Ovary (tissue), 9 donors: Measurements from ENCODE around the gene LHX3. TPM values are rescaled to one million over a fixed set of nuclear protein-coding genes. Genes with fewer than 3 reads are reported as not detected.
"Not testable (repeated sequence)": the region's sequence is repeated elsewhere in the genome, so short reads cannot be mapped to it uniquely, and the experiment has no call there.

ENCODE experiments used
- DNase-seq, 5 donors: peaks; one replicate each; pipeline ENCODE4 v3.0.0-alpha.2; 2019 to 2020
- H3K27ac ChIP-seq, 2 donors: fragments of 200-600 bp; one replicate each; pipeline versions ENCODE4 v1.5.1 to v1.8.0; 2019 to 2022
- H3K27me3 ChIP-seq: fragments of 200-600 bp; one replicate; pipeline ENCODE4 v1.8.0; 2022
- H3K36me3 ChIP-seq: fragments of 200-600 bp; sonication (generic); one replicate; pipeline ENCODE4 v1.5.1; 2019
- H3K4me1 ChIP-seq: one replicate; pipeline ENCODE4 v1.8.1; 2013; ENCODE audit warnings: mild to moderate bottlenecking, moderate library complexity; ENCODE audit not compliant: insufficient read depth
- H3K4me3 ChIP-seq: fragments of 200-600 bp; sonication (generic); one replicate; pipeline ENCODE4 v1.5.1; 2017
- H3K9me3 ChIP-seq, 2 donors: fragments of 200-600 bp in 1 of 2; sonication (generic) in 1 of 2; one replicate each; pipeline versions ENCODE4 v1.5.1 to v1.8.1; 2013 to 2019; ENCODE audit warnings: mild to moderate bottlenecking in 1 of 2, moderate library complexity in 1 of 2
- CTCF ChIP-seq, 3 donors: fragments of 450-650 bp in 2 of 3; fragments of 200-600 bp in 1 of 3; IDR thresholded peaks; one replicate each; pipeline versions ENCODE4 v1.5.1 to v1.8.0; 2016 to 2022; ENCODE audit warnings: antibody characterized with exemption in 3 of 3, mild to moderate bottlenecking in 1 of 3
- EP300 ChIP-seq: sonication (generic); formaldehyde crosslinking; IDR thresholded peaks from one replicate; pipeline ENCODE4 v1.6.1; 2017; ENCODE audit warnings: antibody characterized with exemption
- POLR2A ChIP-seq: fragments of 450-650 bp; IDR thresholded peaks from one replicate; pipeline ENCODE4 v1.6.1; 2017; ENCODE audit warnings: antibody characterized with exemption, mild to moderate bottlenecking, moderate library complexity
- WGBS, 3 donors: extraction: QIAGEN DNeasy Blood & Tissue Kit in 1 of 3; methylation state at CpG; one replicate each; pipeline versions ENCODE4 v1.1.5 to v1.1.7; 2013 to 2017; 5-methylcytosine and 5-hydroxymethylcytosine counted together
- intact Hi-C, 4 donors: fragments of 100-400 bp; cut with DNase I; formaldehyde crosslinking; loops; one replicate each; pipeline versions ENCODE4 v1.11.0 to v1.15.1; 2022 to 2023
- polyA plus RNA-seq, 2 donors: library from polyadenylated mRNA; stranded (reverse); fragments of 200-250 nt in 1 of 2; fragments of 350-450 nt in 1 of 2; fragmentation: Illumina TruSeq in 1 of 2; extraction: RNeasy Lipid Tissue Mini Kit (QIAGEN cat#74804) in 1 of 2; gene quantifications; one replicate each; pipeline ENCODE4 v1.2.3, GENCODE V29; 2013 to 2014
- total RNA-seq, 7 donors: library from RNA; depleted of rRNA in 2 of 7; stranded (reverse); fragments of >200 nt in 2 of 7; fragmentation: NEBNext Ultra II Directional in 3 of 7; extraction: Animal tissue kit (Norgen Biotek cat#: 25700) in 3 of 7; gene quantifications; one replicate each; pipeline versions ENCODE4 v1.1.0 to v1.2.4, GENCODE V29; 2016 to 2023
- donor health status: DM: no; HTN: no; CAD: no; lungs with moderate emphysema.
- donor health status: DM: no; HTN: no; CAD: no.
- donor health status: Bipolar disorder and iron deficiency.
- donor health status: DM: yes; HTN: yes; CAD: no.
- donor health status: DM: no; HTN: no; CAD: no.
- donor health status: DM: yes; HTN: yes; CAD: no.

The LHX3 gene
- total and polyA plus RNA-seq, 9 donors: not detected

GRCh38 chr9:136239135-136239982 is 34.4 kb upstream of the LHX3 start:
- Histone ChIP-seq H3K27me3 (no peaks in the 10 kb centered on the region), H3K36me3 (no peaks in the 10 kb centered on the region), H3K27ac (no peak overlapping the region), H3K4me1 (peaks cover 2% of the 10 kb centered on the region), H3K4me3 (no peak overlapping the region), H3K9me3 (no peaks in the 10 kb centered on the region)
- no peak for DNase-seq
- intact Hi-C loops: no loop called here
- 39 to 71% (median 45%) methylated on average over 25 of the region's 25 CpGs for WGBS, 3 donors
- TF ChIP-seq POLR2A (no peak), CTCF (IDR thresholded peaks at IDR 0.05) (no peak), EP300 (no peak)

GRCh38 chr9:136238342-136238732 is 33.4 kb upstream of the LHX3 start:
- 84 to 85% (median 84%) methylated on average over 12 of the region's 12 CpGs for WGBS, 3 donors
- Histone ChIP-seq H3K27ac (no peak overlapping the region), H3K4me1 (peaks cover 2% of the 10 kb centered on the region), H3K36me3 (no peaks in the 10 kb centered on the region), H3K4me3 (no peak overlapping the region), H3K27me3 (no peaks in the 10 kb centered on the region), H3K9me3 (no peaks in the 10 kb centered on the region)
- TF ChIP-seq CTCF (IDR thresholded peaks at IDR 0.05) (no peak), POLR2A (no peak), EP300 (no peak)
- intact Hi-C loops: no loop called here
- no peak for DNase-seq

DNA sequence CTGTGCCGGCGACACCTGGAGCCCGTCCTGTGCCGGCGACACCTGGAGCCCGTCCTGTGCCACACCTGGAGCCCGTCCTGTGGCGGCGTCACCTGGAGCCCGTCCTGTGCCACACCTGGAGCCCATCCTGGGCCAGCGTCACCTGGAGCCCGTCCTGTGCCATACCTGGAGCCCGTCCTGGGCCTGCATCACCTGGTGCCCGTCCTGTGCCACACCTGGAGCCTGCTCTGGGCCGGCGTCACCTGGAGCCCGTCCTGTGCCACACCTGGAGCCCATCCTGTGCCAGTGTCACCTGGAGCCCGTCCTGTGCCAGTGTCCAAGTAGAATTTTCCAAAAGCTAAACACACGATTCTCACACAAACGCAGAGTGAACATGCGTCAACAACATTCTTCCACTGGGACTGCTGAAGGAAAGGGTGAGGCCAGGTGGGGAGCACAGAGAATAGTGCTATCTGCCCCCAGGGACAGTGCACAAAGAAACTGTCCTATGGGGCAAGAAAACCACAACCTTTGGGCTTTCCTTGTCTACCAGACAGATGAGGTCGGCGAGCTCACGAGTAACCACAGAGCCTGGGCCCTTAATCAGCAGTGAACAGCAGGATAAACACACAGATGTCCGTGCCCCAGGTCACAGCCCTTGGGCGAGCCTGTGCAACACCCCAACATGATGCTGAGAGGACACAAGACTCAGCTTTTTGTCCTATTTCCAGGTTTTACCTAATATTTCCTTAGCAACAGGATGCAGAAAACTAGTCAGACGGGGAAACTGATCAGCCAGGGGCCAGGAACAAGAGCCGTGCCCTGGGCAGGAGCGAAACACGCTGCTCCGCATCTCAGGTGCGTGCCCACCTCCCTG is 32.8 kb upstream of the LHX3 start:
- WGBS, 3 donors: 92% methylated on average over 32 of the region's 32 CpGs
- no peak for TF ChIP-seq EP300
- no peak for TF ChIP-seq POLR2A
- no peak for TF ChIP-seq CTCF (IDR thresholded peaks at IDR 0.05)
- Histone ChIP-seq H3K4me3 (no peak overlapping the region), H3K4me1 (peaks cover 2% of the 10 kb centered on the region), H3K9me3 (no peaks in the 10 kb centered on the region), H3K27ac (no peak overlapping the region), H3K36me3 (no peaks in the 10 kb centered on the region), H3K27me3 (no peaks in the 10 kb centered on the region)
- no peak for DNase-seq
- intact Hi-C loops: no loop called here

GRCh38 chr9:136236471-136237410 is 31.8 kb upstream of the LHX3 start:
- H3K27me3 ChIP-seq, H3K36me3 ChIP-seq, H3K9me3 ChIP-seq, DNase-seq, H3K4me3 ChIP-seq, H3K4me1 ChIP-seq, H3K27ac ChIP-seq, intact Hi-C loops: not testable (repeated sequence)
- 92 to 94% (median 93%) methylated on average over 43 of the region's 43 CpGs for WGBS, 3 donors
